GM12878 (cell line): Measurements from ENCODE around the gene PTPN5. TPM values are rescaled to one million over a fixed set of nuclear protein-coding genes. Genes with fewer than 3 reads are reported as not detected.

ENCODE experiments used
- ATAC-seq: fragments of 200-7000 bp; cut with Tn5 transposase; 3 replicates; pipeline ENCODE4 v1.9.1; 2020; ENCODE audit warnings: mild to moderate bottlenecking, moderate library complexity
- BruUV-seq: library from RNA; stranded (reverse); fragments of 400-500 nt; replicated peaks from 2 replicates; lab custom pipeline; 2021; lab: Mats Ljungman, UMichigan
- CTCF ChIA-PET: fragments of 300-600 bp; sonication (Branson Sonifier 250); formaldehyde crosslinking; extraction: SDS; loops from one replicate; lab custom pipeline; 2021; ENCODE audit warnings: inconsistent platforms; lab: Yijun Ruan, JAX
- POLR2A ChIA-PET: fragments of 350-600 bp; formaldehyde crosslinking; extraction: SDS; loops from one replicate; lab custom pipeline; 2021; ENCODE audit warnings: inconsistent platforms; lab: Charles Lee
- RAD21 ChIA-PET: fragments of 300-600 bp; sonication (Branson Sonifier 250); formaldehyde crosslinking; loops from one replicate; lab custom pipeline; 2023; ENCODE audit warnings: antibody characterized with exemption; ENCODE audit not compliant: unreplicated experiment; lab: Charles Lee
- SMC1A ChIA-PET: fragments of 300-600 bp; sonication (Branson Sonifier 250); formaldehyde crosslinking; loops from one replicate; lab custom pipeline; 2023; ENCODE audit not compliant: unreplicated experiment, uncharacterized antibody; lab: Charles Lee
- DNase-seq: peaks from one replicate; pipeline ENCODE4 v3.0.0-alpha.2; 2011; ENCODE audit warnings: low read depth, low spot score
- FAIRE-seq: peaks from 3 replicates; lab custom pipeline; 2011; peaks lifted over from hg19 to GRCh38; lab: Jason Lieb, UNC
- H2AFZ ChIP-seq: 2 replicates; pipeline ENCODE4 v1.6.0; 2011; ENCODE audit warnings: low read depth, low read length, control low read depth; ENCODE audit not compliant: control insufficient read depth
- H3K27ac ChIP-seq: 2 replicates; pipeline ENCODE4 v1.5.1; 2011; ENCODE audit warnings: control low read depth; ENCODE audit not compliant: control insufficient read depth, insufficient read depth
- H3K27me3 ChIP-seq, 2 experiments: replicated peaks in 1 of 2; 2 replicates each; pipeline versions ENCODE4 v1.6.0 to v1.6.1; 2011; ENCODE audit warnings: low read length in 1 of 2; ENCODE audit not compliant: control insufficient read depth in 2 of 2, insufficient read depth in 2 of 2
- H3K36me3 ChIP-seq, 2 experiments: 2 replicates each; pipeline ENCODE4 v1.5.1; 2011; ENCODE audit warnings: low read length in 1 of 2; ENCODE audit not compliant: control insufficient read depth in 2 of 2, insufficient read depth in 2 of 2
- H3K4me1 ChIP-seq: 2 replicates; pipeline ENCODE4 v1.6.1; 2011; ENCODE audit warnings: mild to moderate bottlenecking, low read length, moderate library complexity, mixed read lengths; ENCODE audit not compliant: control insufficient read depth, insufficient read depth
- H3K4me2 ChIP-seq: 2 replicates; pipeline ENCODE4 v1.6.0; 2011; ENCODE audit warnings: control low read depth; ENCODE audit not compliant: control insufficient read depth, insufficient read depth
- H3K4me3 ChIP-seq: fragments of 200-600 bp; sonication (generic); 2 replicates; pipeline ENCODE4 v1.5.1; 2016
- H3K79me2 ChIP-seq: 2 replicates; pipeline ENCODE4 v1.6.0; 2011; ENCODE audit warnings: low read length; ENCODE audit not compliant: control insufficient read depth, insufficient read depth
- H3K9ac ChIP-seq: 2 replicates; pipeline ENCODE4 v1.8.0; 2011; ENCODE audit warnings: low read length, control low read depth, mixed read lengths; ENCODE audit not compliant: control insufficient read depth, insufficient read depth
- H3K9me3 ChIP-seq: replicated peaks from 3 replicates; pipeline ENCODE4 v1.5.1; 2011; ENCODE audit warnings: mild to moderate bottlenecking, low read length; ENCODE audit not compliant: control insufficient read depth, insufficient read depth
- H4K20me1 ChIP-seq: 2 replicates; pipeline ENCODE4 v1.6.0; 2011; ENCODE audit not compliant: control insufficient read depth, insufficient read depth
- BMI1 ChIP-seq: fragments of 450-650 bp; IDR thresholded peaks from 2 replicates; pipeline ENCODE4 v1.6.1; 2016; ENCODE audit warnings: mild to moderate bottlenecking, moderate library complexity, borderline replicate concordance
- BRCA1 ChIP-seq: IDR thresholded peaks from 2 replicates; pipeline ENCODE4 v1.6.1; 2011; ENCODE audit warnings: low read depth, low read length, improper control_type of control experiment
- CHD4 ChIP-seq: fragments of 200-600 bp; sonication (generic); IDR thresholded peaks from 2 replicates; pipeline ENCODE4 v1.6.1; 2016; ENCODE audit warnings: mild to moderate bottlenecking
- E2F8 ChIP-seq: fragments of 450-650 bp; IDR thresholded peaks from 2 replicates; pipeline ENCODE4 v1.6.1; 2018; ENCODE audit warnings: mild to moderate bottlenecking, low read depth, moderate library complexity; ENCODE audit not compliant: partially characterized antibody
- EP300 ChIP-seq, 2 experiments: fragments of 150-350 bp in 1 of 2; IDR thresholded peaks; 2 replicates each; pipeline ENCODE4 v1.6.1; 2011 to 2012; ENCODE audit warnings: low read depth in 2 of 2, low read length in 2 of 2, borderline replicate concordance in 1 of 2, improper control_type of control experiment in 1 of 2, inconsistent platforms in 1 of 2; ENCODE audit not compliant: control insufficient read depth in 1 of 2
- HDAC2 ChIP-seq: fragments of 200-600 bp; sonication (generic); IDR thresholded peaks from 2 replicates; pipeline ENCODE4 v1.6.1; 2017
- IKZF1 ChIP-seq: fragments of 450-650 bp; conservative IDR thresholded peaks from 2 replicates; pipeline ENCODE4 v1.6.1; 2017; ENCODE audit warnings: antibody characterized with exemption, mild to moderate bottlenecking
- JUNB ChIP-seq: IDR thresholded peaks from 2 replicates; pipeline ENCODE4 v1.6.1; 2016; ENCODE audit warnings: antibody characterized with exemption, mild to moderate bottlenecking
- MAX ChIP-seq: IDR thresholded peaks from 2 replicates; pipeline ENCODE4 v1.6.1; 2012; ENCODE audit warnings: low read depth, low read length, improper control_type of control experiment
- MEF2B ChIP-seq: fragments of 450-650 bp; IDR thresholded peaks from 2 replicates; pipeline ENCODE4 v1.6.1; 2018; ENCODE audit warnings: mild to moderate bottlenecking, moderate library complexity; ENCODE audit not compliant: partially characterized antibody, poor library complexity, severe bottlenecking
- MYB ChIP-seq: fragments of 150-350 bp; IDR thresholded peaks from 2 replicates; pipeline ENCODE4 v1.6.1; 2014; ENCODE audit warnings: mild to moderate bottlenecking, low read depth, low read length, borderline replicate concordance
- NBN ChIP-seq: fragments of 450-650 bp; IDR thresholded peaks from 2 replicates; pipeline ENCODE4 v1.6.1; 2016
- NFYA ChIP-seq: IDR thresholded peaks from 2 replicates; pipeline ENCODE4 v1.6.1; 2011; ENCODE audit warnings: low read depth, mild to moderate bottlenecking, low read length, improper control_type of control experiment, borderline replicate concordance
- NFYB ChIP-seq: IDR thresholded peaks from 2 replicates; pipeline ENCODE4 v1.6.1; 2011; ENCODE audit warnings: low read depth, mild to moderate bottlenecking, low read length, improper control_type of control experiment, moderate library complexity; ENCODE audit not compliant: insufficient read depth
- PAX8 ChIP-seq: fragments of 450-650 bp; IDR thresholded peaks from 2 replicates; pipeline ENCODE4 v1.6.1; 2017; ENCODE audit warnings: mild to moderate bottlenecking, moderate library complexity
- RB1 ChIP-seq: fragments of 450-650 bp; formaldehyde crosslinking; IDR thresholded peaks from 2 replicates; pipeline ENCODE4 v1.6.1; 2017; ENCODE audit warnings: mild to moderate bottlenecking, borderline replicate concordance
- SIN3A ChIP-seq: IDR thresholded peaks from 2 replicates; pipeline ENCODE4 v1.6.1; 2012; ENCODE audit warnings: low read depth, low read length, improper control_type of control experiment
- SPI1 ChIP-seq: IDR thresholded peaks from 2 replicates; pipeline ENCODE4 v1.6.1; 2011; ENCODE audit warnings: low read depth, mild to moderate bottlenecking, low read length, moderate library complexity, borderline replicate concordance; ENCODE audit not compliant: insufficient read depth
- TCF3 ChIP-seq: IDR thresholded peaks from 2 replicates; pipeline ENCODE4 v1.6.1; 2012; ENCODE audit warnings: low read depth, mild to moderate bottlenecking, low read length, borderline replicate concordance; ENCODE audit not compliant: insufficient read depth
- TCF7 ChIP-seq: IDR thresholded peaks from 2 replicates; pipeline ENCODE4 v1.6.1; 2014; ENCODE audit warnings: antibody characterized with exemption, borderline replicate concordance
- ZBED1 ChIP-seq: IDR thresholded peaks from 2 replicates; pipeline ENCODE4 v1.6.1; 2016; ENCODE audit warnings: borderline replicate concordance
- ZNF217 ChIP-seq: fragments of 450-650 bp; IDR thresholded peaks from 2 replicates; pipeline ENCODE4 v1.6.1; 2017; ENCODE audit warnings: antibody characterized with exemption, mild to moderate bottlenecking
- WGBS: methylation state at CpG from one replicate; pipeline ENCODE4 v1.1.6; 2016; ENCODE audit warnings: low lambda C conversion rate; ENCODE audit not compliant: insufficient replicate concordance, insufficient coverage; ENCODE audit errors: missing lambda C conversion rate; 5-methylcytosine and 5-hydroxymethylcytosine counted together
- in situ Hi-C: fragments of 300-500 bp; cut with MboI; formaldehyde crosslinking; loops from 9 replicates; pipeline ENCODE4 v1.14.3; 2018; ENCODE audit warnings: mixed read lengths
- intact Hi-C: fragments of 100-400 bp; cut with micrococcal nuclease; formaldehyde crosslinking; loops from one replicate; pipeline ENCODE4 v1.14.2; 2022; ENCODE audit not compliant: unreplicated experiment
- polyA plus RNA-seq, 11 experiments: library from polyadenylated mRNA; depleted of rRNA in 4 of 11; unstranded in 6 of 11; stranded (reverse) in 5 of 11; fragments of >200 nt; fragmentation: Nextera tagmentation in 4 of 11; fragmentation: Illumina TruSeq in 1 of 11; extraction: Ambion mirVana in 4 of 11; extraction: Trizol in 1 of 11; gene quantifications; 1 replicate in 1 of 11; 2 replicates in 10 of 11; pipeline versions ENCODE4 v1.2.1 to v1.2.3, GENCODE V29; 2011 to 2016; ENCODE audit warnings: inconsistent platforms in 2 of 11, missing spikeins in 2 of 11, low read depth in 1 of 11
- total RNA-seq, 4 experiments: library from RNA; depleted of rRNA in 3 of 4; stranded (reverse); fragments of >200 nt in 3 of 4; fragmentation: Illumina TruSeq in 1 of 4; extraction: Trizol in 1 of 4; gene quantifications; 2 replicates each; pipeline versions ENCODE4 v1.2.1 to v1.2.3, GENCODE V29; 2013 to 2021

The PTPN5 gene
- total and polyA plus RNA-seq, 10 of the 15 experiments (the other 5 are each of a cell fraction or from before 2014, with no cell fraction given): 0.04 to 0.06 (median 0.05) TPM; not detected in 7

GRCh38 chr11:18684267-18684666, 107.3 kb downstream of the PTPN5 start (continued):
- TF ChIP-seq MAX: no peak
- no peak for TF ChIP-seq SIN3A
- TF ChIP-seq TCF3: no peak
- no peak for TF ChIP-seq E2F8
- TF ChIP-seq BMI1: no peak

GRCh38 chr11:18682466-18682865, 109.1 kb downstream of the PTPN5 start:
- DNase-seq (no peak), ATAC-seq (no peak), FAIRE-seq (no peak)
- ChIA-PET POLR2A (no interaction called here), CTCF (no interaction called here), RAD21 (no interaction called here), SMC1A (no interaction called here)
- no peaks in the 10 kb centered on the region for H3K27me3 ChIP-seq
- no peak overlapping the region for H3K4me3 ChIP-seq
- H3K4me1 ChIP-seq: no peaks in the 10 kb centered on the region
- no peak for TF ChIP-seq ZBED1
- TF ChIP-seq HDAC2: no peak
- TF ChIP-seq CHD4: no peak
- TF ChIP-seq SPI1: no peak
- TF ChIP-seq JUNB: no peak
- no peak for TF ChIP-seq IKZF1
- TF ChIP-seq NBN: no peak
- no peak for TF ChIP-seq PAX8
- TF ChIP-seq MYB: no peak
- no peak for TF ChIP-seq MEF2B
- no peak for TF ChIP-seq ZNF217
- no peak for TF ChIP-seq NFYA
- TF ChIP-seq EP300 (IDR thresholded peaks at IDR 0.05; ENCODE audit: borderline replicate concordance in 1 of 2, control insufficient read depth in 1 of 2, low read depth in 2 of 2, low read length in 2 of 2): no peak
- TF ChIP-seq NFYB: no peak
- TF ChIP-seq RB1: no peak
- TF ChIP-seq BRCA1: no peak
- TF ChIP-seq TCF7: no peak
- in situ Hi-C loops: no loop called here
- H3K9ac ChIP-seq: no peak overlapping the region
- H3K36me3 ChIP-seq: no peaks in the 10 kb centered on the region
- no peaks in the 10 kb centered on the region for H3K9me3 ChIP-seq
- no peak overlapping the region for H3K27ac ChIP-seq
- BruUV-seq: no TSS peak
- no peaks in the 10 kb centered on the region for H3K79me2 ChIP-seq
- intact Hi-C loops: no loop called here
- no peaks in the 10 kb centered on the region for H4K20me1 ChIP-seq
- H3K4me2 ChIP-seq: no peak overlapping the region
- WGBS: 39% methylated on average over 3 of the region's 3 CpGs
- no peak overlapping the region for H2AFZ ChIP-seq
